Measurements from ENCODE around the gene MX1.

DNA sequence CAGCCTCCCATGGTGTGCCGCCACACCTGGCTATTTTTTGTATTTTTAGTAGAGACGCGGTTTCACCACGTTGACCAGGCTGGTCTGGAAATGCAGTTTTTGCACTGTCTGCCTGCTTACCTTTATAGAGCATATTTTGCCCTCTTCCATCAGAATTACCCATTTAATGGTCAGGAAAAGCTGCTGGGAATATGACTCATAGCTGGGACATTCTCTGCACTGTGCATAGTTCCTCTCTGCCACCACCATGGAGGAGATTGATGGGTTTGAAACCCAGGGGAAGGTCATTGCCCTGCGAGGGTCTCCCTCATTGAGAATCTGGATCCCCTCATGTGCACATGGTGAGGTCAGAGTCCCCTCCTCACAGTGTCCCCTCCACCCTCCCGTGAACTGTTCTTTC is 32.1 kb downstream of the MX1 start:
- TF ChIP-seq, protein P1, sequence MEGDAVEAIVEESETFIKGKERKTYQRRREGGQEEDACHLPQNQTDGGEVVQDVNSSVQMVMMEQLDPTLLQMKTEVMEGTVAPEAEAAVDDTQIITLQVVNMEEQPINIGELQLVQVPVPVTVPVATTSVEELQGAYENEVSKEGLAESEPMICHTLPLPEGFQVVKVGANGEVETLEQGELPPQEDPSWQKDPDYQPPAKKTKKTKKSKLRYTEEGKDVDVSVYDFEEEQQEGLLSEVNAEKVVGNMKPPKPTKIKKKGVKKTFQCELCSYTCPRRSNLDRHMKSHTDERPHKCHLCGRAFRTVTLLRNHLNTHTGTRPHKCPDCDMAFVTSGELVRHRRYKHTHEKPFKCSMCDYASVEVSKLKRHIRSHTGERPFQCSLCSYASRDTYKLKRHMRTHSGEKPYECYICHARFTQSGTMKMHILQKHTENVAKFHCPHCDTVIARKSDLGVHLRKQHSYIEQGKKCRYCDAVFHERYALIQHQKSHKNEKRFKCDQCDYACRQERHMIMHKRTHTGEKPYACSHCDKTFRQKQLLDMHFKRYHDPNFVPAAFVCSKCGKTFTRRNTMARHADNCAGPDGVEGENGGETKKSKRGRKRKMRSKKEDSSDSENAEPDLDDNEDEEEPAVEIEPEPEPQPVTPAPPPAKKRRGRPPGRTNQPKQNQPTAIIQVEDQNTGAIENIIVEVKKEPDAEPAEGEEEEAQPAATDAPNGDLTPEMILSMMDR (conservative IDR thresholded peaks at IDR 0.05): no peak
- no peak for TF ChIP-seq EZH2 (IDR thresholded peaks at IDR 0.05; ENCODE audit: low read depth)

Measured in PC-9 (cell line).